H9 (cell line): Measurements from ENCODE around the gene ZNF385B. TPM values are rescaled to one million over a fixed set of nuclear protein-coding genes. Genes with fewer than 3 reads are reported as not detected.

ENCODE experiments used
- DNase-seq: peaks from one replicate; pipeline ENCODE4 v3.0.0-alpha.2; 2017
- H2AFZ ChIP-seq: one replicate; pipeline ENCODE4 v1.6.1; 2013; ENCODE audit warnings: mild to moderate bottlenecking, low read length, control low read depth, moderate library complexity
- H2AK5ac ChIP-seq: 2 replicates; pipeline ENCODE4 v1.6.1; 2013; ENCODE audit warnings: low read length, control low read depth, mixed read lengths; ENCODE audit not compliant: insufficient read length
- H2BK120ac ChIP-seq: one replicate; pipeline ENCODE4 v1.6.1; 2013; ENCODE audit warnings: low read depth, mild to moderate bottlenecking, low read length, control low read depth, inconsistent platforms; ENCODE audit not compliant: poor library complexity, severe bottlenecking
- H2BK12ac ChIP-seq: 2 replicates; pipeline ENCODE4 v1.6.1; 2013; ENCODE audit warnings: low read length, control low read depth, mixed read lengths, low read depth; ENCODE audit not compliant: insufficient read length
- H2BK15ac ChIP-seq: 2 replicates; pipeline ENCODE4 v1.6.1; 2013; ENCODE audit warnings: low read depth, low read length, control low read depth
- H2BK20ac ChIP-seq: one replicate; pipeline ENCODE4 v1.6.1; 2013; ENCODE audit warnings: low read depth, mild to moderate bottlenecking, low read length, control low read depth, inconsistent platforms; ENCODE audit not compliant: poor library complexity, severe bottlenecking
- H2BK5ac ChIP-seq: 2 replicates; pipeline ENCODE4 v1.6.1; 2013; ENCODE audit warnings: low read length, control low read depth, mixed read lengths; ENCODE audit not compliant: insufficient read length
- H3K14ac ChIP-seq: 2 replicates; pipeline ENCODE4 v1.6.1; 2013; ENCODE audit warnings: low read length, control low read depth; ENCODE audit not compliant: insufficient read depth
- H3K18ac ChIP-seq: 2 replicates; pipeline ENCODE4 v1.6.1; 2013; ENCODE audit warnings: low read depth, mild to moderate bottlenecking, mixed read lengths, low read length, control low read depth; ENCODE audit not compliant: insufficient read length
- H3K23ac ChIP-seq: 2 replicates; pipeline ENCODE4 v1.6.1; 2013; ENCODE audit warnings: low read length, control low read depth, mixed read lengths, low read depth; ENCODE audit not compliant: insufficient read length
- H3K23me2 ChIP-seq: 2 replicates; pipeline ENCODE4 v1.6.1; 2013; ENCODE audit warnings: low read depth, mild to moderate bottlenecking, mixed read lengths, low read length, control low read depth; ENCODE audit not compliant: insufficient read length, poor library complexity, severe bottlenecking
- H3K27ac ChIP-seq: 2 replicates; pipeline ENCODE4 v1.5.1; 2013; ENCODE audit warnings: low read length, control low read depth, mixed read lengths, low read depth; ENCODE audit not compliant: insufficient read length
- H3K27me3 ChIP-seq: 2 replicates; pipeline ENCODE4 v1.6.1; 2013; ENCODE audit warnings: low read length, control low read depth, inconsistent platforms; ENCODE audit not compliant: insufficient read depth
- H3K4ac ChIP-seq: 2 replicates; pipeline ENCODE4 v1.6.1; 2013; ENCODE audit warnings: low read depth, mild to moderate bottlenecking, control low read depth, inconsistent platforms, low read length, moderate library complexity
- H3K4me1 ChIP-seq: 2 replicates; pipeline ENCODE4 v1.6.1; 2013; ENCODE audit warnings: low read length, control low read depth, inconsistent platforms; ENCODE audit not compliant: insufficient read depth
- H3K4me2 ChIP-seq: 2 replicates; pipeline ENCODE4 v1.6.1; 2013; ENCODE audit warnings: low read length, control low read depth, mixed read lengths; ENCODE audit not compliant: insufficient read length, insufficient read depth
- H3K56ac ChIP-seq: 2 replicates; pipeline ENCODE4 v1.6.1; 2013; ENCODE audit warnings: low read depth, mild to moderate bottlenecking, mixed read lengths, low read length, control low read depth; ENCODE audit not compliant: insufficient read length
- H3K79me1 ChIP-seq: 2 replicates; pipeline ENCODE4 v1.6.1; 2013; ENCODE audit warnings: low read depth, mild to moderate bottlenecking, moderate library complexity, low read length, control low read depth, inconsistent platforms; ENCODE audit not compliant: insufficient read depth, poor library complexity, severe bottlenecking
- H3K79me2 ChIP-seq: 2 replicates; pipeline ENCODE4 v1.6.1; 2013; ENCODE audit warnings: low read length, control low read depth, inconsistent platforms; ENCODE audit not compliant: insufficient read depth
- H3K9ac ChIP-seq: 2 replicates; pipeline ENCODE4 v1.6.1; 2013; ENCODE audit warnings: low read length, control low read depth, mixed read lengths; ENCODE audit not compliant: insufficient read length; ENCODE audit errors: extremely low read depth
- H3K9me3 ChIP-seq: one replicate; pipeline ENCODE4 v1.6.1; 2013; ENCODE audit warnings: low read depth, low read length, inconsistent platforms; ENCODE audit not compliant: control insufficient read depth
- H3T11ph ChIP-seq: one replicate; pipeline ENCODE4 v1.6.1; 2013; ENCODE audit warnings: mild to moderate bottlenecking, low read length, control low read depth, inconsistent platforms
- H4K20me1 ChIP-seq: one replicate; pipeline ENCODE4 v1.6.1; 2013; ENCODE audit not compliant: control insufficient read depth, insufficient read length, insufficient read depth
- H4K5ac ChIP-seq: 2 replicates; pipeline ENCODE4 v1.6.1; 2013; ENCODE audit warnings: low read depth, mild to moderate bottlenecking, mixed read lengths, low read length, control low read depth; ENCODE audit not compliant: insufficient read length
- H4K8ac ChIP-seq: replicated peaks from 2 replicates; pipeline ENCODE4 v1.6.1; 2013; ENCODE audit warnings: low read length, control low read depth, mixed read lengths, low read depth; ENCODE audit not compliant: insufficient read length
- H4K91ac ChIP-seq: 2 replicates; pipeline ENCODE4 v1.6.1; 2013; ENCODE audit warnings: low read depth, mild to moderate bottlenecking, moderate library complexity, mixed read lengths, low read length, control low read depth; ENCODE audit not compliant: insufficient read length
- H3K27ac Mint-ChIP-seq, 3 experiments: 2 replicates in 2 of 3; 3 replicates in 1 of 3; pipeline ENCODE4 v1.8.0; 2020 to 2021; ENCODE audit warnings: mixed read lengths in 3 of 3, mild to moderate bottlenecking in 1 of 3, moderate library complexity in 1 of 3
- H3K27me3 Mint-ChIP-seq: 2 replicates; pipeline ENCODE4 v1.8.0; 2021; ENCODE audit warnings: low read depth, mild to moderate bottlenecking, moderate library complexity, mixed read lengths
- H3K36me3 Mint-ChIP-seq, 3 experiments: 2 replicates in 2 of 3; 3 replicates in 1 of 3; pipeline ENCODE4 v1.8.0; 2020 to 2021; ENCODE audit warnings: low read depth in 3 of 3, mixed read lengths in 3 of 3; ENCODE audit not compliant: insufficient read depth in 1 of 3
- H3K4me1 Mint-ChIP-seq, 2 experiments: 2 replicates each; pipeline ENCODE4 v1.8.0; 2020; ENCODE audit warnings: mixed read lengths in 2 of 2
- H3K4me3 Mint-ChIP-seq, 2 experiments: 2 replicates in 1 of 2; 3 replicates in 1 of 2; pipeline ENCODE4 v1.8.0; 2020 to 2021; ENCODE audit warnings: mild to moderate bottlenecking in 2 of 2, mixed read lengths in 2 of 2, moderate library complexity in 1 of 2
- H3K9me3 Mint-ChIP-seq, 2 experiments: 2 replicates in 1 of 2; 3 replicates in 1 of 2; pipeline ENCODE4 v1.8.0; 2020; ENCODE audit warnings: mild to moderate bottlenecking in 2 of 2, mixed read lengths in 2 of 2, moderate library complexity in 1 of 2
- CTCF ChIP-seq: fragments of 200-600 bp; sonication (generic); conservative IDR thresholded peaks from 3 replicates; pipeline ENCODE4 v1.8.0; 2021; ENCODE audit warnings: antibody characterized with exemption, mild to moderate bottlenecking
- WGBS: extraction: QIAGEN DNeasy Blood & Tissue Kit; methylation state at CpG from one replicate; pipeline ENCODE4 v1.1.7; 2013; ENCODE audit warnings: missing lambda C conversion rate, low lambda C conversion rate, mixed read lengths; ENCODE audit not compliant: insufficient read length; ENCODE audit errors: extremely low coverage; 5-methylcytosine and 5-hydroxymethylcytosine counted together
- total RNA-seq: library from RNA; stranded (reverse); gene quantifications from 2 replicates; pipeline ENCODE4 v1.2.1, GENCODE V29; 2021

ZNF385B gene
- total RNA-seq, 1 experiment from 2014 or later, result 2.1 TPM

GRCh38 chr2:179636995-179637394, 224.4 kb downstream of the ZNF385B start:
- Histone ChIP-seq H3K23ac (no peak overlapping the region), H3T11ph (no peak overlapping the region), H2BK20ac (no peak overlapping the region), H3K23me2 (no peaks in the 10 kb centered on the region), H4K20me1 (no peaks in the 10 kb centered on the region), H3K79me2 (no peaks in the 10 kb centered on the region), H4K8ac (no peak overlapping the region), H2BK5ac (no peak overlapping the region), H2AFZ (no peak overlapping the region), H3K4me1 (no peaks in the 10 kb centered on the region), H2BK15ac (no peak overlapping the region), H2BK120ac (no peak overlapping the region), H2BK12ac (no peak overlapping the region), H3K14ac (no peak overlapping the region), H4K5ac (no peak overlapping the region), H3K27me3 (no peaks in the 10 kb centered on the region), H3K9me3 (no peaks in the 10 kb centered on the region), H4K91ac (no peak overlapping the region), H3K79me1 (no peaks in the 10 kb centered on the region), H3K27ac (no peak overlapping the region), H3K18ac (no peak overlapping the region), H3K4ac (no peak overlapping the region), H3K56ac (no peak overlapping the region), H2AK5ac (no peak overlapping the region), H3K9ac (no peak overlapping the region), H3K4me2 (no peak overlapping the region)
- no peak for TF ChIP-seq CTCF
- H3K9me3 Mint-ChIP-seq, result peaks cover 2% of the 10 kb centered on the region in 2 experiments; a peak in 2 of 5 replicates
- H3K4me1 Mint-ChIP-seq, result no peaks in the 10 kb centered on the region
- H3K36me3 Mint-ChIP-seq, result peaks cover 0 to 4% (median 0%) of the 10 kb centered on the region in 3 experiments; a peak in 1 of 7 replicates
- peaks cover 2% of the 10 kb centered on the region; the same call in 1 of the 2 replicates for H3K27me3 Mint-ChIP-seq
- no peak overlapping the region for H3K27ac Mint-ChIP-seq
- DNase-seq, result no peak
- H3K4me3 Mint-ChIP-seq, result no peak overlapping the region
- no CpG with 5 or more reads among the region's 2 CpGs for WGBS
